ENCODE measurements around the gene NTNG2.

DNA sequence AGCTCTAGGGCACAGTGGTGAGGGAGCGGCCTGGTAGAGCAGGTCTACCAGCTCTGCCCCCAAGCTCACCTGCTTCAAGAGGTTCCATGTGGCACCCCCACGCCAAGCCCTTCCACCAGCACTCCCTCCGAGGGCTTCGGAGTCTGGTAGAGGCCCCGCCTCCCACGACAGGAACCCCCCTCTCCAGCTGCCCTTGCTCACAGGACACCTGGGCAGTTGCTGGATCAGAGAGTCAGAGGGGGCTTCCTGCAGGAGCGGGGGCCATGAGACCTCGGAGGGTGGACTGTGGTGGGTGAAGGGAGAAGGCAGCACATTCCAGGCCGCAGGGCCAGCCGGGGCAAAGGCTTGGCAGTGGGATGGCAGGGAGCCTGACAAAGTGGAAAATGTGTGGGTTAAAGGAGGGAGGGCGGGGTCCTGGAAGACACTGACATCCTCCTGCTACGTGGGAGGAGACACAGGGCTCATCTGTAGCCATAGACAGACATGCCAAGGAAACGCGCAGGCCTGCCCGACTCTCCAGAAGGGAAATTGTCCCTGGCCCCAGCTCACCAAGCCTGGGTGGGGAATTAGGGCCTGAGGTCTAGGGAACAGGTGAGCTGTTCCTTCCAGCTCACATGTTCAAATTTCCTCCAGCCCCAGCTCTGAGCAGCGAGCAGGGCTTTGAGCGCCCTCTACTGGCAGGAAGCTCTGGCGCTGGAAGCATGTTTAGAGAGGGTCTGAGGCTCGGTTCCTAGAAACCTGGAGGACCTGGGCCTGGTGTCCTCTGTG lies 74.2 kb downstream of the NTNG2 start:
- no peak for TF ChIP-seq EZH2 (IDR thresholded peaks at IDR 0.05)
- no peak for TF ChIP-seq POLR2AphosphoS5 (IDR thresholded peaks at IDR 0.05; ENCODE audit: borderline replicate concordance, low read depth, low read length)
- no peak for TF ChIP-seq FOXP2 (optimal IDR thresholded peaks at IDR 0.05; ENCODE audit: control extremely low read depth, extremely low read length, insufficient read depth)

Measured in SK-N-MC (cell line).